SKM-1 treated with dmso at 0.1 percent for 144 hours (cell line): Measurements from ENCODE around the gene PCDHB10.
"Not testable (repeated sequence)": the region's sequence is repeated elsewhere in the genome, so short reads cannot be mapped to it uniquely, and the experiment has no call there.

ENCODE experiments used
- DNase-seq: peaks from one replicate; lab custom pipeline; 2025; ENCODE audit not compliant: unreplicated experiment; lab: John Stamatoyannopoulos, UW

PCDHB10 gene

DNA sequence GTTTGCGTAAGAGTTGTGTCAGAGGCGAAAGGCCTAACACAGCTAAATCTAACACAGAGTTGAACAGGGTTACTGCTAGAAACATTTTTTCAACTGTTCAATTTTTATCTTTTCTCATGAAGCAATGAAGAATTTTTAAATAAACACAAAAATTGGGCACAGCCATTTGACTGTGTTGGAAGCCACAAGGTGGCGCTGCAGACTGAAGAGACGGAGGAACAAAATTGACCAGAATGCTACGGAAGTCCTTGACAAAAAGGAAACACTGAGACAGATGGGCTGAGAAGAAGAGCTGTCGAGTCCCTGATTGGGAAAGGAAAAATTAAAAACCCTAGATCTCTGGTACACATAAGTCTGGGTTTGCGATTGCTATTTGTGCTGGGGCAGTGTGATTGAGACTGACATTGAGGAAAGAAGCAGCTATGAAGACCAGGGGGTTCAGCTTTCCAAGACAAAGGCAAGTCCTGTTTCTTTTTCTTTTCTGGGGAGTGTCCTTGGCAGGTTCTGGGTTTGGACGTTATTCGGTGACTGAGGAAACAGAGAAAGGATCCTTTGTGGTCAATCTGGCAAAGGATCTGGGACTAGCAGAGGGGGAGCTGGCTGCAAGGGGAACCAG is 5.1 kb upstream of the PCDHB10 start, which contains the start of gene PCDHB9:
Gene PCDHB9, plus strand, starts transcription at position 265 of the 616 bp plus-strand sequence. Its CDS starts 158 bp downstream, at position 423.
- peak; percentile 8 for DNase-seq

DNA sequence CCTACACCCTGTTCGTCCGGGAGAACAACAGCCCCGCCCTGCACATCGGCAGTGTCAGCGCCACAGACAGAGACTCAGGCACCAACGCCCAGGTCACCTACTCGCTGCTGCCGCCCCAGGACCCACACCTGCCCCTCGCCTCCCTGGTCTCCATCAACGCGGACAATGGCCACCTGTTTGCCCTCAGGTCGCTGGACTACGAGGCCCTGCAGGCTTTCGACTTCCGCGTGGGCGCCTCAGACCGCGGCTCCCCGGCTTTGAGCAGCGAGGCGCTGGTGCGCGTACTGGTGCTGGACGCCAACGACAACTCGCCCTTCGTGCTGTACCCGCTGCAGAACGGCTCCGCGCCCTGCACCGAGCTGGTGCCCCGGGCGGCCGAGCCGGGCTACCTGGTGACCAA is 3.5 kb upstream of the PCDHB10 start:
- DNase-seq = not testable (repeated sequence)

DNA sequence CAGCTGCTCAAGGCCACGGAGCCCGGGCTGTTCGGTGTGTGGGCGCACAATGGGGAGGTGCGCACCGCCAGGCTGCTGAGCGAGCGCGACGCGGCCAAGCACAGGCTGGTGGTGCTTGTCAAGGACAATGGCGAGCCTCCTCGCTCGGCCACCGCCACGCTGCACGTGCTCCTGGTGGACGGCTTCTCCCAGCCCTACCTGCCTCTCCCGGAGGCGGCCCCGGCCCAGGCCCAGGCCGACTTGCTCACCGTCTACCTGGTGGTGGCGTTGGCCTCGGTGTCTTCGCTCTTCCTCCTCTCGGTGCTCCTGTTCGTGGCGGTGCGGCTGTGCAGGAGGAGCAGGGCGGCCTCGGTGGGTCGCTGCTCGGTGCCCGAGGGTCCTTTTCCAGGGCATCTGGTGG is 3.0 kb upstream of the PCDHB10 start:
- DNase-seq = not testable (repeated sequence)

DNA sequence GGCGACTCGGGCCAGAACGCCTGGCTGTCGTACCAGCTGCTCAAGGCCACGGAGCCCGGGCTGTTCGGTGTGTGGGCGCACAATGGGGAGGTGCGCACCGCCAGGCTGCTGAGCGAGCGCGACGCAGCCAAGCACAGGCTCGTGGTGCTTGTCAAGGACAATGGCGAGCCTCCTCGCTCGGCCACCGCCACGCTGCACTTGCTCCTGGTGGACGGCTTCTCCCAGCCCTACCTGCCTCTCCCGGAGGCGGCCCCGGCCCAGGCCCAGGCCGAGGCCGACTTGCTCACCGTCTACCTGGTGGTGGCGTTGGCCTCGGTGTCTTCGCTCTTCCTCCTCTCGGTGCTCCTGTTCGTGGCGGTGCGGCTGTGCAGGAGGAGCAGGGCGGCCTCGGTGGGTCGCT is 2.2 kb downstream of the PCDHB10 start:
- DNase-seq = not testable (repeated sequence)

GRCh38 chr5:141196363-141196762 is 4.2 kb downstream of the PCDHB10 start:
- DNase-seq = no peak

DNA sequence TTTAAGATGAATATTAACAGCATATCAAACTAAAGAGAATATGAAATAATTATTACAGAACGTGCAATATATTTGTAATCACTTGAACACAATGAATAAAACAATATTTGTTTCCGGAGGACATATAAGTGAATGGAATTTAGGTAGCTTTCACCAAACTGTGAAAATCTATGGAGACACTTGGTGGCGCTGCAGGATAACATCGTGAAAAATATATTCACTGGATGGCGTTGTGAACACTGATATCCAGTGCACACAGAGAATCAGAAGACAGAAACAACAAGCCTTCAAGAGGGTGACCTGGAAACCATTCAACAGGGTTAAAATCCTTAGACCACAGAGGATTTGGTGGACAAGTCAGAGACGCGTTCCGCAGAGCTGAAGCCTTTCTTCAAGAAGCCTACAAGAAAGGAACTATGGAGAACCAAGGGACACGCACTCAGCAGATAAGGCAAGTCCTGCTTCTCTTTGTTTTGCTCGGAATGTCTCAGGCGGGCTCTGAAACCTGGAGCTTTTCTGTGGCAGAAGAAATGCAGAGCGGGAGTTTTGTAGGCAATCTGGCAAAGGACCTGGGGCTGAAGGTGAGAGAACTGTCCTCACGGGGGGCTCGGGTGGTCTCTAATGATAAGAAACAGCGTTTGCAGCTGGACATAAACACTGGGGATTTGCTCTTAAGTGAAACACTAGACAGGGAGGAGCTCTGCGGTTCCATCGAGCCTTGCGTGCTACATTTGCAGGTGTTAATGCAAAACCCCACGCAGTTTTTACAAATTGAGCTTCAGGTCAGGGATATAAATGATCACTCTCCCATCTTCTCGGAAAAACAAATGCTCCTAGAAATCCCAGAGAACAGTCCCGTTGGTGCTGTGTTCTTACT is 7.4 kb downstream of the PCDHB10 start, which contains the start of gene PCDHB11:
Gene PCDHB11, plus strand, starts transcription at position 269 of the 877 bp plus-strand sequence. Its CDS starts 148 bp downstream, at position 417.
- DNase-seq = no peak

- DNase-seq = not testable (repeated sequence)
Measured at GRCh38 chr5:141201126-141201525, 9.0 kb downstream of the PCDHB10 start.

GRCh38 chr5:141201646-141202045 is 9.5 kb downstream of the PCDHB10 start:
- DNase-seq = not testable (repeated sequence)

- DNase-seq = no peak
Measured at GRCh38 chr5:141208478-141208877, 16.3 kb downstream of the PCDHB10 start, which contains the start of gene PCDHB12. PCDHB12 (plus strand) TSS chr5:141208719; CDS start chr5:141208908, 189 bp downstream.

- DNase-seq = not testable (repeated sequence)
Measured at GRCh38 chr5:141210281-141210680, 18.1 kb downstream of the PCDHB10 start.

GRCh38 chr5:141210849-141211248 is 18.7 kb downstream of the PCDHB10 start:
- not testable (repeated sequence) for DNase-seq

DNA sequence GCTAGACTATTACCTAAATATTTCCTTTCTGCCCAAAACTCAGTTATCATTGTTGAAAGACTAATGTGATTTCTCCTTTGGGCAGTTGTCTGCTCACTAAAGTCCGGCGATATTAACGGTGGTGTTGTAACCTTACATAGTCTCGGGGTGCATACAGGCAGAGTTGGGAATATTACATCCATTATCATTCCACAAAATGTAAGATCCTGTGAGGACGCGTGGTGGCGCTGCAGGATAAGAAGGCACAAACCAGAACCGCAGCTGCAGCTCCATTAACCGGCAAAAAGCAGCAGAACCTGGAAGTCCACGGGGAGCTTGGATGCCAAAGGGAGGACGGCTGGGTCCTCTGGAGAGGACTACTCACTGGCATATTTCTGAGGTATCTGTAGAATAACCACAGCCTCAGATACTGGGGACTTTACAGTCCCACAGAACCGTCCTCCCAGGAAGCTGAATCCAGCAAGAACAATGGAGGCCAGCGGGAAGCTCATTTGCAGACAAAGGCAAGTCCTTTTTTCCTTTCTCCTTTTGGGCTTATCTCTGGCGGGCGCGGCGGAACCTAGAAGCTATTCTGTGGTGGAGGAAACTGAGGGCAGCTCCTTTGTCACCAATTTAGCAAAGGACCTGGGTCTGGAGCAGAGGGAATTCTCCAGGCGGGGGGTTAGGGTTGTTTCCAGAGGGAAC is 21.6 kb downstream of the PCDHB10 start, which contains the start of gene PCDHB13:
Gene PCDHB13, plus strand, starts transcription at position 264 of the 684 bp plus-strand sequence. Its CDS starts 205 bp downstream, at position 469.
- not testable (repeated sequence) for DNase-seq

DNA sequence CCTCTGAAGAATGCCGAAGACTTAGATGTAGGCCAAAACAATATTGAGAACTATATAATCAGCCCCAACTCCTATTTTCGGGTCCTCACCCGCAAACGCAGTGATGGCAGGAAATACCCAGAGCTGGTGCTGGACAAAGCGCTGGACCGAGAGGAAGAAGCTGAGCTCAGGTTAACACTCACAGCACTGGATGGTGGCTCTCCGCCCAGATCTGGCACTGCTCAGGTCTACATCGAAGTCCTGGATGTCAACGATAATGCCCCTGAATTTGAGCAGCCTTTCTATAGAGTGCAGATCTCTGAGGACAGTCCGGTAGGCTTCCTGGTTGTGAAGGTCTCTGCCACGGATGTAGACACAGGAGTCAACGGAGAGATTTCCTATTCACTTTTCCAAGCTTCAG is 22.4 kb downstream of the PCDHB10 start:
- DNase-seq = not testable (repeated sequence)

DNA sequence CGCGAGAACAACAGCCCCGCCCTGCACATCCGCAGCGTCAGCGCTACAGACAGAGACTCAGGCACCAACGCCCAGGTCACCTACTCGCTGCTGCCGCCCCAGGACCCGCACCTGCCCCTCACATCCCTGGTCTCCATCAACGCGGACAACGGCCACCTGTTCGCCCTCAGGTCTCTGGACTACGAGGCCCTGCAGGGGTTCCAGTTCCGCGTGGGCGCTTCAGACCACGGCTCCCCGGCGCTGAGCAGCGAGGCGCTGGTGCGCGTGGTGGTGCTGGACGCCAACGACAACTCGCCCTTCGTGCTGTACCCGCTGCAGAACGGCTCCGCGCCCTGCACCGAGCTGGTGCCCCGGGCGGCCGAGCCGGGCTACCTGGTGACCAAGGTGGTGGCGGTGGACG is 23.4 kb downstream of the PCDHB10 start:
- not testable (repeated sequence) for DNase-seq

- DNase-seq = not testable (repeated sequence)
Measured at GRCh38 chr5:141216035-141216434, 23.9 kb downstream of the PCDHB10 start.

DNA sequence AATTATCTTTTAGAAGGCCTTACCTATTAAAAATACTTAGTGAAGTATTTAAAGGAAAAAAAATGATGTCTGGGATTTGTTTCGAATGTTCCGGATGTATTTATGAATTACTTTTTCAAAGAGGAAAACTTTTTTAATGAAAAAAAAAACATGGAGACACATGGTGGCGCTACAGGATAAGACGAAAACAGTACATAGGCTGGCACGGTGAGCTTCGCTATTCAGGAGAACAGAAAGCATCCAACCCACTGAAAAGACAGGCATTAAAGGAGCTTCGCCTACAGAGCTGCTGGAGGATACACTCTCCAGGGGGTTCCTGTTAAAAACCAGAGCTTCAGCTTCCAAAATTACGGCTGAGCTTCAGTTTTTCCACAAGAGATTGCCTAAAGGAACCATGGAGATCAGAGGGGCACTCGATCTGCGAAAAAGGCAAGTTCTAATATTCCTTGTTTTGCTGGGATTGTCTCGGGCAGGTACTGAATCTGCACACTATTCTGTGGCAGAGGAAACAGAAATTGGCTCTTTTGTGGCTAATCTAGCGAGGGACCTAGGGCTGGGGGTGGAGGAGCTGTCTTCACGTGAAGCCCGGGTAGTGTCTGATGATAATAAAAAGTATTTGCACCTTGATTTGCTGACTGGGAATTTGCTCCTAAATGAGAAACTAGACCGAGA is 31.1 kb downstream of the PCDHB10 start, which contains the start of gene PCDHB14:
Gene PCDHB14, plus strand, starts transcription at position 232 of the 672 bp plus-strand sequence. Its CDS starts 163 bp downstream, at position 395.
- no peak for DNase-seq

- not testable (repeated sequence) for DNase-seq
Measured at GRCh38 chr5:141224844-141225243, 32.7 kb downstream of the PCDHB10 start.

GRCh38 chr5:141225421-141225820 is 33.3 kb downstream of the PCDHB10 start:
- DNase-seq = not testable (repeated sequence)

- no peak for DNase-seq
Measured at GRCh38 chr5:141234109-141234667, 42.0 kb downstream of the PCDHB10 start.

GRCh38 chr5:141235922-141236321 is 43.8 kb downstream of the PCDHB10 start:
- DNase-seq = not testable (repeated sequence)
